Measurements from ENCODE around the gene KCTD14. TPM values are rescaled to one million over a fixed set of nuclear protein-coding genes. Genes with fewer than 3 reads are reported as not detected.
"Not testable (repeated sequence)": the region's sequence is repeated elsewhere in the genome, so short reads cannot be mapped to it uniquely, and the experiment has no call there.

Gene KCTD14
- total RNA-seq, 1 experiment from 2014 or later = 16.9 TPM

GRCh38 chr11:78031629-78032028, 8.6 kb upstream of the KCTD14 start:
- in situ Hi-C loops (cut with HindIII; ENCODE audit: low sequenced_read_pairs) = no loop called here
- no peak for DNase-seq (ENCODE audit: low spot score)

- in situ Hi-C loops (cut with HindIII; ENCODE audit: low sequenced_read_pairs) = no loop called here
These were observed 7.6 kb upstream of the KCTD14 start for GRCh38 chr11:78030429-78031325.

GRCh38 chr11:78028423-78028822, 5.3 kb upstream of the KCTD14 start:
- in situ Hi-C loops (cut with HindIII; ENCODE audit: low sequenced_read_pairs); DNase-seq (ENCODE audit: low spot score): not testable (repeated sequence)

More at GRCh38 chr11:78030429-78031325, 7.6 kb upstream of the KCTD14 start:
- peak; percentile 90 for DNase-seq (ENCODE audit: low spot score)

GRCh38 chr11:78027759-78028158, 4.7 kb upstream of the KCTD14 start:
- in situ Hi-C loops (cut with HindIII; ENCODE audit: low sequenced_read_pairs) = no loop called here
- DNase-seq (ENCODE audit: low spot score) = no peak

- in situ Hi-C loops (cut with HindIII; ENCODE audit: low sequenced_read_pairs) = no loop called here
- no peak for DNase-seq (ENCODE audit: low spot score)
These were observed 2.3 kb upstream of the KCTD14 start for GRCh38 chr11:78025378-78025777.

GRCh38 chr11:78023426-78023825, 350 bp upstream of the KCTD14 start:
- in situ Hi-C loops (cut with HindIII; ENCODE audit: low sequenced_read_pairs) = no loop called here
- DNase-seq (ENCODE audit: low spot score) = no peak

GRCh38 chr11:78021611-78022010, 1.5 kb downstream of the KCTD14 start:
- in situ Hi-C loops (cut with HindIII; ENCODE audit: low sequenced_read_pairs) = no loop called here
- DNase-seq (ENCODE audit: low spot score) = no peak

- in situ Hi-C loops (cut with HindIII; ENCODE audit: low sequenced_read_pairs) = no loop called here
- peak; percentile 8 for DNase-seq (ENCODE audit: low spot score)
These were observed 2.8 kb downstream of the KCTD14 start for GRCh38 chr11:78020246-78020645.

GRCh38 chr11:78019808-78020207, 3.3 kb downstream of the KCTD14 start:
- no peak for DNase-seq (ENCODE audit: low spot score)
- in situ Hi-C loops (cut with HindIII; ENCODE audit: low sequenced_read_pairs) = no loop called here

- no peak for DNase-seq (ENCODE audit: low spot score)
- in situ Hi-C loops (cut with HindIII; ENCODE audit: low sequenced_read_pairs) = no loop called here
These were observed 7.2 kb downstream of the KCTD14 start for GRCh38 chr11:78015878-78016277.

- in situ Hi-C loops (cut with HindIII; ENCODE audit: low sequenced_read_pairs); DNase-seq (ENCODE audit: low spot score): not testable (repeated sequence)
These were observed 8.0 kb downstream of the KCTD14 start for GRCh38 chr11:78014937-78015520.

GRCh38 chr11:78011301-78011700, 11.8 kb downstream of the KCTD14 start:
- no peak for DNase-seq (ENCODE audit: low spot score)
- in situ Hi-C loops (cut with HindIII; ENCODE audit: low sequenced_read_pairs) = no loop called here

GRCh38 chr11:78010755-78011154, 12.3 kb downstream of the KCTD14 start:
- DNase-seq (ENCODE audit: low spot score) = no peak
- in situ Hi-C loops (cut with HindIII; ENCODE audit: low sequenced_read_pairs) = no loop called here

GRCh38 chr11:78010304-78010703, 12.8 kb downstream of the KCTD14 start:
- in situ Hi-C loops (cut with HindIII; ENCODE audit: low sequenced_read_pairs) = no loop called here
- no peak for DNase-seq (ENCODE audit: low spot score)

- in situ Hi-C loops (cut with HindIII; ENCODE audit: low sequenced_read_pairs) = no loop called here
- no peak for DNase-seq (ENCODE audit: low spot score)
These were observed 14.0 kb downstream of the KCTD14 start for GRCh38 chr11:78009062-78009461.

- in situ Hi-C loops (cut with HindIII; ENCODE audit: low sequenced_read_pairs) = no loop called here
These were observed 22.9 kb downstream of the KCTD14 start for GRCh38 chr11:78000193-78000592.

GRCh38 chr11:77999446-78000030, 23.5 kb downstream of the KCTD14 start:
- in situ Hi-C loops (cut with HindIII; ENCODE audit: low sequenced_read_pairs) = no loop called here
- DNase-seq (ENCODE audit: low spot score) = no peak

More at GRCh38 chr11:78000193-78000592, 22.9 kb downstream of the KCTD14 start:
- peak; percentile 73 for DNase-seq (ENCODE audit: low spot score)

GRCh38 chr11:77994434-77995362, 28.4 kb downstream of the KCTD14 start, which contains the start of gene INTS4:
TSS of gene INTS4 (minus strand) at chr11:77994668. CDS start at chr11:77994643, 25 bp downstream.
- peak; percentile 100 for DNase-seq (ENCODE audit: low spot score)
- in situ Hi-C loops (cut with HindIII; ENCODE audit: low sequenced_read_pairs) = no loop called here

GRCh38 chr11:77993902-77994301, 29.2 kb downstream of the KCTD14 start:
- in situ Hi-C loops (cut with HindIII; ENCODE audit: low sequenced_read_pairs) = no loop called here

More at GRCh38 chr11:77993902-77994301, 29.2 kb downstream of the KCTD14 start:
- no peak for DNase-seq (ENCODE audit: low spot score)
